ENCODE results near the gene CMTM2. TPM values are rescaled to one million over a fixed set of nuclear protein-coding genes. Genes with fewer than 3 reads are reported as not detected.
"Not testable (repeated sequence)": the region's sequence is repeated elsewhere in the genome, so short reads cannot be mapped to it uniquely, and the experiment has no call there.

CMTM2 gene
- total RNA-seq, 1 donor from 2014 or later: 0.41 TPM

DNA sequence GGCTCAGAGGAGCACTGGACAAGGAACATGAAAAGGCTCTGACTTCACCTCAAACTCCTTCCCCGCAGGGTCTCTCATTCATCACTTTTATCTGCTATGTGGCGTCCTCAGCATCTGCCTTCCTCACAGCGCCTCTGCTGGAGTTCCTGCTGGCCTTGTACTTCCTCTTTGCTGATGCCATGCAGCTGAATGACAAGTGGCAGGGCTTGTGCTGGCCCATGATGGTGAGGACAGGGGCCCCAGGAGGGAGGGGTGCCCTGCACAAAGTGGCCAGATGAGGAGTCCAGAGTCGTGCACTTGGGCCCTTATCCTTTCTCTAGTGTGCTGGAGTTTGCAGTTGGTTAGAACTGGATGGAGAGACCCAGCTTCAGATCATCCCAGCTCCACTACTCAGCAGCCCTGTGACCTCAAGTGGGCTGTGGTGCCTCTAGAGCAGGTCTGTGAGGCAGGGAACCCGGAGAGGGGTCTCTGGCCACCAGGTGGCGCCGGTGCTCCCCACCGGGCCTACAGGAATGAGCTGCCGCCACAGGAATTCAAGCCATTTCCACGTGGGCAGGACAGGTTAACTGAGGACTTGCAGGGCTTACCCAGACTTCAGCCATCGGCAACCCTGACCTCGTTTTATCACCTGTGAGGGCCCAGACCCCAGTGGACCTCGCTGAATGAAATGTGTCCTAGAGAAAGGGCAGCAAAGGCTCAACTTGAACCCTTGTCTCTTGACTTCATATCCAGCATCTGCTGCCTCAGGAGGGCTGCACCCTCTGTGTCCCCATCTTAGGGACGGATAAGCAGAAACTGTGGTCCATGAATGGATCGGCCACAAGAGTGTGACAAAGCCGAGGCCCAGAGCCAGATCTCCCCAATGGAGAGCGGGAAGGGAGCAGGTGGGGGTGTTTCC, 29.2 kb downstream of the CMTM2 start:
- H3K4me3 Mint-ChIP-seq: peak overlapping the region; percentile 76
- peaks cover 4% of the 10 kb centered on the region for H3K36me3 Mint-ChIP-seq
- H3K27me3 Mint-ChIP-seq: peaks cover 3% of the 10 kb centered on the region
- H3K27ac Mint-ChIP-seq: peak overlapping the region; percentile 85
- TF ChIP-seq, protein P1, sequence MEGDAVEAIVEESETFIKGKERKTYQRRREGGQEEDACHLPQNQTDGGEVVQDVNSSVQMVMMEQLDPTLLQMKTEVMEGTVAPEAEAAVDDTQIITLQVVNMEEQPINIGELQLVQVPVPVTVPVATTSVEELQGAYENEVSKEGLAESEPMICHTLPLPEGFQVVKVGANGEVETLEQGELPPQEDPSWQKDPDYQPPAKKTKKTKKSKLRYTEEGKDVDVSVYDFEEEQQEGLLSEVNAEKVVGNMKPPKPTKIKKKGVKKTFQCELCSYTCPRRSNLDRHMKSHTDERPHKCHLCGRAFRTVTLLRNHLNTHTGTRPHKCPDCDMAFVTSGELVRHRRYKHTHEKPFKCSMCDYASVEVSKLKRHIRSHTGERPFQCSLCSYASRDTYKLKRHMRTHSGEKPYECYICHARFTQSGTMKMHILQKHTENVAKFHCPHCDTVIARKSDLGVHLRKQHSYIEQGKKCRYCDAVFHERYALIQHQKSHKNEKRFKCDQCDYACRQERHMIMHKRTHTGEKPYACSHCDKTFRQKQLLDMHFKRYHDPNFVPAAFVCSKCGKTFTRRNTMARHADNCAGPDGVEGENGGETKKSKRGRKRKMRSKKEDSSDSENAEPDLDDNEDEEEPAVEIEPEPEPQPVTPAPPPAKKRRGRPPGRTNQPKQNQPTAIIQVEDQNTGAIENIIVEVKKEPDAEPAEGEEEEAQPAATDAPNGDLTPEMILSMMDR (conservative IDR thresholded peaks at IDR 0.05): peak; percentile 96
- peak; percentile 93 for DNase-seq (ENCODE audit: extremely low spot score, unreplicated experiment)
- H3K9me3 Mint-ChIP-seq: no peaks in the 10 kb centered on the region
- peaks cover 14% of the 10 kb centered on the region for H3K4me1 Mint-ChIP-seq (ENCODE audit: unreplicated experiment)

GRCh38 chr16:66609139-66609510, 29.9 kb downstream of the CMTM2 start:
- H3K9me3 Mint-ChIP-seq: no peaks in the 10 kb centered on the region
- H3K4me3 Mint-ChIP-seq: no peak overlapping the region
- H3K4me1 Mint-ChIP-seq (ENCODE audit: unreplicated experiment): peaks cover 8% of the 10 kb centered on the region
- DNase-seq (ENCODE audit: extremely low spot score, unreplicated experiment): no peak
- TF ChIP-seq, protein P1 (conservative IDR thresholded peaks at IDR 0.05): no peak
- H3K27ac Mint-ChIP-seq: no peak overlapping the region
- H3K36me3 Mint-ChIP-seq: peaks cover 4% of the 10 kb centered on the region
- H3K27me3 Mint-ChIP-seq: no peaks in the 10 kb centered on the region

DNA sequence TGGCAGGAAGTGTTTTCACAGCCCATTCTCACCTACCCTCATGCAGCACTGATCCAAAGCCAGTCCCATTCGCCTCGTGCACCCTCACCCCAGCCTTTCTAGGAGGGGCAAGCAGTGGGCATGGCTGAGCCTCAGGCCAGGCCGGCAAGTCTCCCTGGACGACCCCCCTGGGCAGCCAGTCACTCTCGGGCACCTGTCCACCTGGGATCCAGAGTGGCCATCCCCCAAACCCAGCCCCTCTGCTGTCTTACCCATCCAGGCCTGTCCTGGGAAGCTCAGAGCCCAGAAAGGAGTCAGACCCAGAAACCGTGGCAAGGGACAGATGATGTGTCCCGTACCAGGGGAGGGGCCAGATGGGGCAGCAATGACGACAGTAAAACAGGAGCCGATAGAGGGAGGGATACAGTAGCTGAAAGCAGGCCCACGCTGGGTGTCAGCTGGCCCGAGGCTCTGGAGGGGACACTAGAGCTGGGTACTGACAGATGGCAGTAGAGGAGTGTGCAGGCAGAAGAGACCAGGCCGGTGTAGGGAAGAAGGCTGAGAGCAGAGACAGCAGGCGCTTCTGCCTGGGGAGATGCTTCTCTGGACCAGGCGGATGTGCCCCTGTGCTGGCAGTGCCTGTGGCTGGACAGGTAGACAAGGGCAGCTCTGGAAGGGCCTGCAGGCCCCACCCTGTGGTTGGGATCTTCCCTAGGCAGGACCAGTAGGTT, 31.0 kb downstream of the CMTM2 start:
- TF ChIP-seq, protein P1 (conservative IDR thresholded peaks at IDR 0.05): no peak
- no peak for DNase-seq (ENCODE audit: extremely low spot score, unreplicated experiment)
- peaks cover 4% of the 10 kb centered on the region for H3K36me3 Mint-ChIP-seq
- no peaks in the 10 kb centered on the region for H3K9me3 Mint-ChIP-seq
- H3K4me1 Mint-ChIP-seq (ENCODE audit: unreplicated experiment): peaks cover 8% of the 10 kb centered on the region
- H3K27me3 Mint-ChIP-seq: no peaks in the 10 kb centered on the region
- peak overlapping the region; percentile 48 for H3K27ac Mint-ChIP-seq
- no peak overlapping the region for H3K4me3 Mint-ChIP-seq

GRCh38 chr16:66611911-66612310, 32.6 kb downstream of the CMTM2 start:
- not testable (repeated sequence) for DNase-seq (ENCODE audit: extremely low spot score, unreplicated experiment); H3K27ac Mint-ChIP-seq; H3K36me3 Mint-ChIP-seq; H3K9me3 Mint-ChIP-seq; H3K27me3 Mint-ChIP-seq; H3K4me3 Mint-ChIP-seq
- peaks cover 11% of the 10 kb centered on the region for H3K4me1 Mint-ChIP-seq (ENCODE audit: unreplicated experiment)

DNA sequence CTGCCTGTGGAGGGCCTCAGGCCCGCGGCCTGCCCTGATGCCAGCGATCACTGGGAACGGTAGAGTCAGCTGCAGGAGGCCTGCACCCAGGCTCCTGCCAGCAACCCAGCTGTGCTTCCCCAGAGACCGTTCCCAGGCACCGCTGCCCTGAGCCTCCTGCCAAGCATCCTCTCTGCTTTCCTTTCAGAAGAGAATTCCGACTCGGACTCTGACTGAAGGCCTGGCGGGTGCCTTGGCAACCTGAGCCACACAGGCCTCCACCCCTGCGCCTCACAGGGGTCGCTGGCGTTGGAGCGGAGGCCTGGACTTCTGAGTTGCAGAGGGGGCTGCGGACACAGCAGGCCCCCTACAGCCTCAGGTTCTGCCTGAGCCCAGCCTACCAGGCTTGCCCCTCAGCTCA, 33.2 kb downstream of the CMTM2 start:
- Mint-ChIP-seq H3K9me3 (no peaks in the 10 kb centered on the region), H3K4me1 (ENCODE audit: unreplicated experiment) (peaks cover 15% of the 10 kb centered on the region), H3K36me3 (peaks cover 4% of the 10 kb centered on the region), H3K4me3 (no peak overlapping the region), H3K27me3 (no peaks in the 10 kb centered on the region), H3K27ac (no peak overlapping the region)
- TF ChIP-seq, protein P1 (conservative IDR thresholded peaks at IDR 0.05): no peak
- DNase-seq (ENCODE audit: extremely low spot score, unreplicated experiment): no peak
